GM18508 (cell line): ENCODE measurements around the gene MAST1.
"Not testable (repeated sequence)": the region's sequence is repeated elsewhere in the genome, so short reads cannot be mapped to it uniquely, and the experiment has no call there.

ENCODE experiments used
- ATAC-seq: cut with Tn5 transposase; IDR thresholded peaks from one replicate; pipeline ENCODE4 v1.9.1; 2021; ENCODE audit warnings: moderate number of reproducible peaks; ENCODE audit not compliant: insufficient read depth, unreplicated experiment

The MAST1 gene

DNA sequence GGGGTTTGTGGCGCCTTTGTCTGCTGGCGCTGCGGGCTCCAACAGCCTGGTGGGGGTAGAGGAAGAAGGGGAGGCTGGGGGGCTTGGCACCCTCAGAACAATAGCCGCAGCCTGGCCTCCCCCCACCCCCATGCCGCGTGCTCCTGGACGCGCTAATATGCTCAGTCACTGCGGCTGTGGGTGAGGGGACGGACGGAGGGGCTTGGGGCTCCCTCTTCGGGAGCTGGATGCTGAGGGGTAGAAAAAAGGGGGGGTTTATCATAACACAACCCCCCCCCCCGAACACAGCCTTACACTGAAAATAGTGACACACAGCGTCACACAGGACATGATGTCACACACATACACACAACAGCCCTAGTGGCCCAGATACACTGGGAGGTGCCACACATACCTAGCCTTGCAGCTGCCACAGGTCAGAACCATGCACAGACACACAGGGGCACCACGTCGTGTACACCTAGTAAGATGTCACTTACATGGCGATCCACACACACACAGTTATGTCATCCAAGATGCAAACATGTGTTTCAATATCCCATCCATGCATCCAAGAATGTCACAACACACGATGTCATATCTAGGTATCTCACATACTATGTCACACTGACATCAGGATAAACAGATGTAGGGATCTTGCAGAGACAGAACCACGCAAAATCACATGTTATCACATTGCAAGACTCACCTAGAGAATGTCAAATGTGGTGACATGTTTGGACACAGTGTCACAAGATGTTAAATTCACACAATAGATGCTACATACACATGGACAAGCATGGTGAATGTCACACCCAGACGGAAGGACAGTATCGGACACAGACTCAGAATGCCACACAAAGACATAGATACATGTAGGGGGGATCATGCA lies 806 bp downstream of the MAST1 start:
- ATAC-seq, result no peak

- no peak for ATAC-seq
These were observed 2.1 kb downstream of the MAST1 start for GRCh38 chr19:12840091-12841079.

DNA sequence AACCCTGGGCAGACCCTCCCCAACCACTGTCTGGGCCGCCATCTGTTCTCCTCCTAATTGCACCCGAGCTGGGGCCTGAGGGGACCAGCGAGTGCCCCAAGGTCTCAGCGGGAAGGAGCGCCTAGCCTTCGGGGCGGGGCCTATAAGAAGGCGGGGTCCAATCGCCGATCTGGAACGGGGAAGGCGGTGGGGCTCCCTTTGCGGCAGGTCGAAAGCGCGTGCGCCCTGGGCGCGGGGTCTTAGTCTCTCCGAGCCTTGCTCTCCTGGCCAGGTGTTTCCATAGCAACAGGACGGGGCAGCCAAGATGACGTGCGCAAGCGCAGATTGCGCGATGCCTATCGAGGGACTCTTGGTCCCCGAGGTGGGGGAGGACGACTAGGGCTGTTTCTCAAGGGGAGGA lies 2.8 kb downstream of the MAST1 start:
- ATAC-seq, result no peak

DNA sequence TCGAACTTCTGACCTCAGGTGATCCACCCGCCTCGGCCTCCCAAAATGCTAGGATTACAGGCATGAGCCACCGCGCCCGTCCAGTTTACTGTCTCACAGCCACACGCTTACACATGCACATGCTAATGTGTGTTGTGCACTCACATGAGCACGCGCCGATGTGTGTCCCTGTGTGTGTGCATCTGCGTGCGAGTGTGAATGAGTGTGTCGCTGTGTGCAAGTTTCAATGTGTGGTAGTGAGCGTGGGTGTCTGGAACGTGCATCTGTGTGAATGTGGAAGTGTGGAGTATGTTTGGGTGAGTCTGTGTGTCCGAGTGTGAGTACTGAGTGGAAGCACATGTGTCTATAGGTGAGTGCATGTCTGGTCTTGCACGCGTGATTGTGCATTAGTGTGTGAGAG lies 4.2 kb downstream of the MAST1 start:
- no peak for ATAC-seq

GRCh38 chr19:12843328-12843727 lies 5.0 kb downstream of the MAST1 start:
- no peak for ATAC-seq

DNA sequence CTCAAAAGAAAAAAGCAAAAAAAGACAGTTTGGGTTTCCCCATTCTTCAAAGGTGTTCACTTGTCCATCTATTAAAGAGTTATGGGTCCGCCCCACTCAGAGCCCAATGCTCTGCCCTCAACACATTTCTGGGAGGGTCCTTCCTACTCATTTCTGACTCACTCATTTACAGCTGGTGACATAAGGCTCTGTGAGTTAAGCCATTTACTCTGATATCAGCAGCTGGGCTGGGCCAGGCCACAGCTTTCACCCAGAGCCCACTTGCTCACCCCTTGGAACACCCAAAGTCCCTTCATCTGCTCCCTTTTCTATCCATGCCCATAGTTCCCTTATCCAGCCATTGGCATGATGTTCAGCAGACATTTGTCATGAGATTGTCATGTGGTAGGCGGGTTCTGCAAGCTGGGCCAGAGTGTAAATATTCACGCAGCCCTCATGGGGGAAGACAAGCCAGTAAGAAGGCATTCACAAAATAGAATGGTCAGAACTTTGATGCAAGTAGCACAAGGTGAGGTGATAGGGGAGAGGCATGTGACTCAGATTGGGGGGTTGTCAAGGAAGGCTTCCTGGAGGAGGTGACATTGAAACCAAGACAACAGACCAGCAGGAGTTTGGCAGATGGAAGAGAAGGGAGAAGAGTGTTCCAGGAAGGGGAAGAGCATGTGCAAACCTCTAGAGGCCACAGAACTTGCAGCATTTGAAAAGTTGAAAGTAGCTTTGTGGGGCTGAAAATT lies 5.9 kb downstream of the MAST1 start:
- ATAC-seq, result no peak

DNA sequence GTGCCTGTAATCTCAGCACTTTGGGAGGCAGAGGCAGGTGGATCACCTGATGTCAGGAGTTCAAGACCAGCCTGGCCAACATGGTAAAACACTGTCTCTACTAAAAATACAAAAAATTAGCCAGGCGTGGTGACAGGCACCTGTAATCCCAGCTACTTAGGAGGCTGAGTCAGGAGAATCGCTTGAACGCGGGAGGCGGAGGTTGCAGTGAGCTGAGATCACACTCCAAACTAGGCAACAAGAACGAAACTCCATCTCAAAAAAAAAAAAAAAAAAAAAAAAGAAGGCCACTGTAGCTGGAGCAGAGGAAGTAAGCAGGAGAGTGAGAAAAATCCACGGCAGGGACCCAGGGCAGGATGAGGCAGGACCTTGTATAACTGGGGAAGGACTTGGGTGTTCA lies 8.3 kb downstream of the MAST1 start:
- not testable (repeated sequence) for ATAC-seq

- ATAC-seq, result no peak
These were observed 9.1 kb downstream of the MAST1 start for GRCh38 chr19:12847159-12848139.

GRCh38 chr19:12856653-12857052 lies 18.3 kb downstream of the MAST1 start:
- ATAC-seq, result no peak

DNA sequence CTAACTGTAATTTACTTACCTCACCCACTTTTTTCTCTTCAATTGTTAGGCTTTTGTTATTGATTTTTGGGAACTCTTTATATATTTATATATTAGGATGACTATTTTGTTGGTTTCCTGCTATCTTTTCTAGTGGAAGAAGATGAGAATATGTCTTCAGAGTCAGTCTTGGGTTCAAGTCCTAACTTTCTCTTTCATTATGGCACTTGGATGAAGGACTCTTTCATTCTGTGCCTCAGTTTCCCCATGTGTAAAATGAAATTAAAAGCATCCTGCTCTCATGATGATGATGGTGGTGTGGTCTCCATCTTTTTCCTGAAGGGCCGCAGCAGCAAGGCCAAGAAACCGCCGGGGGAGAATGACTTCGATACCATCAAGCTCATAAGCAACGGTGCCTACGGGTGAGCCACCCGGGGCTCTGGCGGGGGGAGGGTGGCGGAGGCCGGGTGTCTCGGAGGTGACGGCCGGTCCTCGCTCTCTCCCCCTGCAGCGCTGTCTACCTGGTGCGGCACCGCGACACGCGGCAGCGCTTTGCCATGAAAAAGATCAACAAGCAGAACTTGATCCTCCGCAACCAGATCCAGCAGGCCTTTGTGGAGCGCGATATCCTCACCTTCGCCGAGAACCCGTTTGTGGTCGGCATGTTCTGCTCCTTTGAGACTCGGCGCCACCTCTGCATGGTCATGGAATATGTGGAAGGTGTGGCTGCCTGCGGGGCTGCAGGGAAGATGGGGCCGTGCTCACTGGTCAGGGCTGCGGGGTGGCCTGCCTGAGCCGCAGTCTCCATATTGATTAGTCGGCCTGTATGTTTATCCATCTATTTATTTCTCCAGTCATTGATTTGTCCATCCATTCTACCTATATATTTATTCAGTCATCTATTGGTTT lies 20.0 kb downstream of the MAST1 start:
- ATAC-seq, result no peak

DNA sequence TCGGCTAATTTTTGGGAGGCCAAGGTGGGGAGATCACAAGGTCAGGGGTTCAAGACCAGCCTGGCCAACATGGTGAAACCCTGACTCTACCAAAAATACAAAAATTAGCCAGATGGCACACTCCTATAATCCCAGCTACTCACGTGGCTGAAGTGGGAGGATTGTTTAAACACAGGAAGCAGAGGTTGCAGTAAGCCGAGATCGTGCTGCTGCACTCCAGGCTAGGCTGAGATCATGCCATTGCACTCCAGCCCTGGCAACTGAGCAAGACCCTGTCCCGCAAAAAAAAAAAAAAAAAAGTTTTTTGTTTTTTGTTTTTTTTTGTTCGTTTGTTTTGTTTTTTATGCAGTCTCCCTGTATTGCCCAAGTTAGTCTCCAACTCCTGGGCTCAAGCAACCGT lies 21.2 kb downstream of the MAST1 start:
- no peak for ATAC-seq

GRCh38 chr19:12864143-12864542 lies 25.8 kb downstream of the MAST1 start:
- ATAC-seq, result no peak

GRCh38 chr19:12864721-12865715 lies 26.7 kb downstream of the MAST1 start:
- no peak for ATAC-seq

GRCh38 chr19:12865746-12866415 lies 27.6 kb downstream of the MAST1 start:
- ATAC-seq, result no peak

GRCh38 chr19:12866416-12867119 lies 28.3 kb downstream of the MAST1 start:
- ATAC-seq, result no peak
